Hepatocyte (in vitro differentiated cells): ENCODE data around the gene CCDC43. TPM values are rescaled to one million over a fixed set of nuclear protein-coding genes. Genes with fewer than 3 reads are reported as not detected.

Source experiments
- DNase-seq: peaks from one replicate; pipeline ENCODE4 v3.0.0-alpha.2; 2016; ENCODE audit warnings: low spot score
- H2AFZ ChIP-seq: fragments of 200-600 bp; sonication (generic); 2 replicates; pipeline ENCODE4 v1.6.0; 2016; ENCODE audit warnings: antibody characterized with exemption, mild to moderate bottlenecking
- H3K27ac ChIP-seq: fragments of 200-600 bp; sonication (generic); 2 replicates; pipeline ENCODE4 v1.5.1; 2016; ENCODE audit warnings: mild to moderate bottlenecking
- H3K27me3 ChIP-seq: fragments of 200-600 bp; sonication (generic); 2 replicates; pipeline ENCODE4 v1.6.1; 2016
- H3K36me3 ChIP-seq: fragments of 200-600 bp; sonication (generic); replicated peaks from 2 replicates; pipeline ENCODE4 v1.5.1; 2016; ENCODE audit warnings: low read depth; ENCODE audit not compliant: insufficient read depth
- H3K4me1 ChIP-seq: fragments of 200-600 bp; sonication (generic); 2 replicates; pipeline ENCODE4 v1.5.1; 2016; ENCODE audit warnings: mild to moderate bottlenecking, moderate library complexity; ENCODE audit not compliant: insufficient read depth
- H3K4me2 ChIP-seq: fragments of 200-600 bp; sonication (generic); 2 replicates; pipeline ENCODE4 v1.6.0; 2016
- H3K4me3 ChIP-seq: fragments of 200-600 bp; sonication (generic); 2 replicates; pipeline ENCODE4 v1.5.1; 2016; ENCODE audit warnings: mild to moderate bottlenecking
- H3K79me2 ChIP-seq: fragments of 200-600 bp; sonication (generic); 2 replicates; pipeline ENCODE4 v1.6.0; 2017; ENCODE audit warnings: mild to moderate bottlenecking
- H3K9me2 ChIP-seq: fragments of 200-600 bp; sonication (generic); replicated peaks from 2 replicates; pipeline ENCODE4 v1.6.0; 2017; ENCODE audit warnings: mild to moderate bottlenecking; ENCODE audit not compliant: insufficient read depth
- H3K9me3 ChIP-seq: fragments of 200-600 bp; sonication (generic); 2 replicates; pipeline ENCODE4 v1.5.1; 2016; ENCODE audit warnings: low read depth, mild to moderate bottlenecking
- H4K20me1 ChIP-seq: fragments of 200-600 bp; sonication (generic); 2 replicates; pipeline ENCODE4 v1.6.0; 2016; ENCODE audit warnings: mild to moderate bottlenecking; ENCODE audit not compliant: insufficient read depth, poor library complexity, severe bottlenecking
- CTCF ChIP-seq: fragments of 200-600 bp; sonication (generic); IDR thresholded peaks from 2 replicates; pipeline ENCODE4 v1.5.1; 2016; ENCODE audit warnings: antibody characterized with exemption, mild to moderate bottlenecking; ENCODE audit not compliant: poor library complexity
- EZH2 ChIP-seq: fragments of 200-600 bp; sonication (generic); IDR thresholded peaks from 2 replicates; pipeline ENCODE4 v1.6.1; 2016; ENCODE audit warnings: antibody characterized with exemption, mild to moderate bottlenecking, borderline replicate concordance
- EZH2phosphoT487 ChIP-seq: fragments of 200-600 bp; sonication (generic); IDR thresholded peaks from one replicate; pipeline ENCODE4 v1.6.1; 2018; ENCODE audit warnings: antibody characterized with exemption, mild to moderate bottlenecking, low read depth, moderate library complexity; ENCODE audit not compliant: unreplicated experiment, severe bottlenecking
- WGBS: methylation state at CpG from one replicate; pipeline ENCODE4 v1.1.6; 2016; ENCODE audit warnings: low lambda C conversion rate; ENCODE audit errors: missing lambda C conversion rate; 5-methylcytosine and 5-hydroxymethylcytosine counted together
- polyA plus RNA-seq: library from polyadenylated mRNA; unstranded; fragments of >200 nt; fragmentation: Nextera tagmentation; extraction: Ambion mirVana; gene quantifications from 2 replicates; pipeline ENCODE4 v1.2.1, GENCODE V29; 2016
- total RNA-seq: library from RNA; depleted of rRNA; stranded (reverse); fragments of >200 nt; gene quantifications from 2 replicates; pipeline ENCODE4 v1.2.3, GENCODE V29; 2014

The CCDC43 gene
- total and polyA plus RNA-seq, 2 experiments from 2014 or later, result 20.6 to 29.2 TPM

GRCh38 chr17:44655983-44656710, 33.4 kb downstream of the CCDC43 start, which contains the start of gene MEIOC:
MEIOC (plus strand) TSS chr17:44656468; CDS start chr17:44656614, 146 bp downstream.
- H4K20me1 ChIP-seq, result no peaks in the 10 kb centered on the region
- peak within 1 kb of the TSS; percentile 85 for H3K4me2 ChIP-seq
- no peaks in the 10 kb centered on the region for H3K9me3 ChIP-seq
- TF ChIP-seq CTCF (peak; percentile 2), EZH2 (peak; percentile 29), EZH2phosphoT487 (no peak)
- no peaks in the 10 kb centered on the region for H3K9me2 ChIP-seq
- H3K27me3 ChIP-seq, result peaks cover 23% of the 10 kb centered on the region
- DNase-seq, result peak; percentile 33
- WGBS, result 26% methylated on average over 24 of the region's 57 CpGs
- H3K4me3 ChIP-seq, result no peak within 1 kb of the TSS
- no peak within 1 kb of the TSS for H3K27ac ChIP-seq
- peak within 1 kb of the TSS; percentile 68 for H2AFZ ChIP-seq
- peaks cover 3% of the 10 kb centered on the region for H3K4me1 ChIP-seq
- no peaks in the 10 kb centered on the region for H3K79me2 ChIP-seq
- H3K36me3 ChIP-seq, result no peaks in the 10 kb centered on the region

- DNase-seq, result no peak
- H3K9me3 ChIP-seq, result no peaks in the 10 kb centered on the region
- 76% methylated on average over 1 of the region's 1 CpG for WGBS
- no peak overlapping the region for H3K4me3 ChIP-seq
- TF ChIP-seq CTCF (no peak), EZH2phosphoT487 (no peak), EZH2 (no peak)
- H3K27ac ChIP-seq, result no peak overlapping the region
- no peak overlapping the region for H2AFZ ChIP-seq
- no peak overlapping the region for H3K4me2 ChIP-seq
- no peaks in the 10 kb centered on the region for H3K9me2 ChIP-seq
- no peaks in the 10 kb centered on the region for H3K36me3 ChIP-seq
- peaks cover 3% of the 10 kb centered on the region for H3K4me1 ChIP-seq
- no peaks in the 10 kb centered on the region for H4K20me1 ChIP-seq
- H3K79me2 ChIP-seq, result no peaks in the 10 kb centered on the region
- peaks cover 25% of the 10 kb centered on the region for H3K27me3 ChIP-seq
These were observed 35.6 kb downstream of the CCDC43 start for GRCh38 chr17:44653954-44654353.

- H3K4me2 ChIP-seq, result no peak overlapping the region
- H3K27me3 ChIP-seq, result peaks cover 25% of the 10 kb centered on the region
- no peak overlapping the region for H2AFZ ChIP-seq
- no peak for TF ChIP-seq EZH2phosphoT487
- TF ChIP-seq CTCF, result no peak
- TF ChIP-seq EZH2, result no peak
- H3K9me3 ChIP-seq, result no peaks in the 10 kb centered on the region
- WGBS, result 86% methylated on average over 3 of the region's 3 CpGs
- H3K27ac ChIP-seq, result no peak overlapping the region
- no peak for DNase-seq
- H3K79me2 ChIP-seq, result no peaks in the 10 kb centered on the region
- no peaks in the 10 kb centered on the region for H4K20me1 ChIP-seq
- peaks cover 3% of the 10 kb centered on the region for H3K4me1 ChIP-seq
- H3K4me3 ChIP-seq, result no peak overlapping the region
- H3K9me2 ChIP-seq, result no peaks in the 10 kb centered on the region
- no peaks in the 10 kb centered on the region for H3K36me3 ChIP-seq
These were observed 36.2 kb downstream of the CCDC43 start for GRCh38 chr17:44653384-44653783.
